GM12875 (cell line): ENCODE data around the gene CEP76.
"Not testable (repeated sequence)": the region's sequence is repeated elsewhere in the genome, so short reads cannot be mapped to it uniquely, and the experiment has no call there.

Source experiments
- H3K4me3 ChIP-seq: one replicate; pipeline ENCODE4 v1.5.1; 2011; ENCODE audit warnings: low read depth, low read length, control low read depth
- CTCF ChIP-seq: IDR thresholded peaks from 2 replicates; pipeline ENCODE4 v1.5.1; 2011; ENCODE audit warnings: low read depth, mild to moderate bottlenecking, control low read depth, inconsistent platforms, low read length, moderate library complexity, borderline replicate concordance; ENCODE audit not compliant: insufficient read depth

CEP76 gene

GRCh38 chr18:12630136-12630535, 72.4 kb downstream of the CEP76 start:
- no peak for TF ChIP-seq CTCF
- no peak overlapping the region for H3K4me3 ChIP-seq

- TF ChIP-seq CTCF: no peak
- no peak overlapping the region for H3K4me3 ChIP-seq
Measured at GRCh38 chr18:12628706-12629702, 73.5 kb downstream of the CEP76 start.

GRCh38 chr18:12627199-12627598, 75.3 kb downstream of the CEP76 start:
- H3K4me3 ChIP-seq: not testable (repeated sequence)

- H3K4me3 ChIP-seq: no peak overlapping the region
- no peak for TF ChIP-seq CTCF
Measured at GRCh38 chr18:12625241-12625640, 77.3 kb downstream of the CEP76 start.
